WTC11 (cell line): ENCODE results near the gene CACNA1E. TPM values are rescaled to one million over a fixed set of nuclear protein-coding genes. Genes with fewer than 3 reads are reported as not detected.

Experiments used
- ATAC-seq: fragments of 200-7000 bp; cut with Tn5 transposase; 2 replicates; pipeline ENCODE4 v1.10.0; 2021; ENCODE audit warnings: mild to moderate bottlenecking, moderate library complexity
- CTCF ChIA-PET: fragments of 300-600 bp; sonication (Branson Sonifier 250); formaldehyde crosslinking; loops from one replicate; lab custom pipeline; 2021; ENCODE audit warnings: antibody characterized with exemption; lab: Charles Lee
- POLR2A ChIA-PET: fragments of 350-600 bp; sonication (Branson Sonifier 250); formaldehyde crosslinking; loops from one replicate; lab custom pipeline; 2021; ENCODE audit warnings: antibody characterized with exemption; lab: Charles Lee
- DNase-seq: peaks from one replicate; pipeline ENCODE4 v3.0.0; 2021; ENCODE audit warnings: low spot score
- H3K27ac Mint-ChIP-seq: 2 replicates; pipeline ENCODE4 v1.8.0; 2021; ENCODE audit warnings: mixed read lengths
- H3K27me3 Mint-ChIP-seq: 2 replicates; pipeline ENCODE4 v1.8.0; 2021; ENCODE audit warnings: low read depth, mild to moderate bottlenecking, moderate library complexity, mixed read lengths
- H3K36me3 Mint-ChIP-seq: 2 replicates; pipeline ENCODE4 v1.8.0; 2021; ENCODE audit warnings: mixed read lengths
- H3K4me1 Mint-ChIP-seq: 2 replicates; pipeline ENCODE4 v1.8.0; 2022; ENCODE audit warnings: mixed read lengths
- H3K4me3 Mint-ChIP-seq: 2 replicates; pipeline ENCODE4 v1.8.0; 2021; ENCODE audit warnings: mild to moderate bottlenecking, moderate library complexity, mixed read lengths
- H3K9me3 Mint-ChIP-seq: 2 replicates; pipeline ENCODE4 v1.8.0; 2021; ENCODE audit warnings: mixed read lengths
- AFF4 ChIP-seq: sonication (generic); formaldehyde crosslinking; IDR thresholded peaks from 2 replicates; pipeline ENCODE4 v1.8.1; 2023; ENCODE audit warnings: mild to moderate bottlenecking, missing genetic modification reagents, borderline replicate concordance
- ATF1 ChIP-seq: sonication (generic); formaldehyde crosslinking; IDR thresholded peaks from 2 replicates; pipeline ENCODE4 v1.8.1; 2023; ENCODE audit warnings: mild to moderate bottlenecking, moderate library complexity, missing genetic modification reagents
- CREB1 ChIP-seq: sonication (generic); formaldehyde crosslinking; IDR thresholded peaks from 2 replicates; pipeline ENCODE4 v1.8.0; 2023; ENCODE audit warnings: mild to moderate bottlenecking, missing genetic modification reagents
- ETV6 ChIP-seq: sonication (generic); formaldehyde crosslinking; IDR thresholded peaks from 2 replicates; pipeline ENCODE4 v1.8.1; 2022; ENCODE audit warnings: mild to moderate bottlenecking, missing genetic modification reagents
- HMGA2 ChIP-seq: fragments of 250-450 bp; sonication (Bioruptor Pico); IDR thresholded peaks from 2 replicates; pipeline ENCODE4 v1.4.0; 2021; ENCODE audit warnings: mild to moderate bottlenecking, moderate library complexity
- IRF2 ChIP-seq: sonication (generic); formaldehyde crosslinking; IDR thresholded peaks from 2 replicates; pipeline ENCODE4 v1.8.0; 2022; ENCODE audit warnings: low read depth, missing genetic modification reagents, borderline replicate concordance
- MXD4 ChIP-seq: fragments of 250-450 bp; sonication (Bioruptor Pico); IDR thresholded peaks from 2 replicates; pipeline ENCODE4 v1.8.0; 2021; ENCODE audit warnings: mild to moderate bottlenecking, moderate library complexity, borderline replicate concordance
- MYBL2 ChIP-seq: sonication (generic); formaldehyde crosslinking; IDR thresholded peaks from 2 replicates; pipeline ENCODE4 v1.8.1; 2023; ENCODE audit warnings: mild to moderate bottlenecking, moderate library complexity, missing genetic modification reagents
- NR3C1 ChIP-seq: sonication (generic); formaldehyde crosslinking; conservative IDR thresholded peaks from 2 replicates; pipeline ENCODE4 v1.8.1; 2023; ENCODE audit warnings: low read depth, mild to moderate bottlenecking, missing genetic modification reagents
- RELA ChIP-seq: sonication (generic); formaldehyde crosslinking; IDR thresholded peaks from 2 replicates; pipeline ENCODE4 v1.8.1; 2022; ENCODE audit warnings: missing genetic modification reagents, mild to moderate bottlenecking, borderline replicate concordance
- RORB ChIP-seq: fragments of 250-450 bp; sonication (Bioruptor Pico); IDR thresholded peaks from 2 replicates; pipeline ENCODE4 v1.9.0; 2021; ENCODE audit warnings: mild to moderate bottlenecking
- SMAD3 ChIP-seq: sonication (generic); formaldehyde crosslinking; IDR thresholded peaks from 2 replicates; pipeline ENCODE4 v1.8.0; 2022; ENCODE audit warnings: missing genetic modification reagents, mild to moderate bottlenecking, borderline replicate concordance
- SMAD4 ChIP-seq: sonication (generic); formaldehyde crosslinking; IDR thresholded peaks from 2 replicates; pipeline ENCODE4 v1.8.0; 2022; ENCODE audit warnings: mild to moderate bottlenecking, missing genetic modification reagents
- ZNF219 ChIP-seq: sonication (generic); formaldehyde crosslinking; IDR thresholded peaks from 2 replicates; pipeline ENCODE4 v1.8.0; 2023; ENCODE audit warnings: missing genetic modification reagents, mild to moderate bottlenecking, borderline replicate concordance
- ZNF425 ChIP-seq: fragments of 250-450 bp; sonication (Bioruptor Pico); conservative IDR thresholded peaks from 2 replicates; pipeline ENCODE4 v1.9.0; 2021; ENCODE audit warnings: mild to moderate bottlenecking
- total RNA-seq: library from RNA; stranded (reverse); gene quantifications from 3 replicates; pipeline ENCODE4 v1.2.3, GENCODE V29; 2021
- TF ChIP-seq, protein P1 (sequence below): fragments of 250-450 bp; sonication (Bioruptor Pico); IDR thresholded peaks from 2 replicates; pipeline ENCODE4 v1.9.0; 2021; ENCODE audit warnings: mild to moderate bottlenecking
- TF ChIP-seq, protein P2 (sequence below): fragments of 200-600 bp; IDR thresholded peaks from 2 replicates; pipeline ENCODE4 v1.8.0; 2022; ENCODE audit warnings: antibody characterized with exemption
- TF ChIP-seq, protein P3 (sequence below): sonication (generic); formaldehyde crosslinking; conservative IDR thresholded peaks from 2 replicates; pipeline ENCODE4 v1.8.1; 2022; ENCODE audit warnings: mild to moderate bottlenecking, missing genetic modification reagents
- TF ChIP-seq, protein P4 (sequence below): sonication (generic); formaldehyde crosslinking; IDR thresholded peaks from 2 replicates; pipeline ENCODE4 v1.8.1; 2023; ENCODE audit warnings: mild to moderate bottlenecking, missing genetic modification reagents

Gene CACNA1E
- total RNA-seq, 1 experiment from 2014 or later = 0.63 TPM

DNA sequence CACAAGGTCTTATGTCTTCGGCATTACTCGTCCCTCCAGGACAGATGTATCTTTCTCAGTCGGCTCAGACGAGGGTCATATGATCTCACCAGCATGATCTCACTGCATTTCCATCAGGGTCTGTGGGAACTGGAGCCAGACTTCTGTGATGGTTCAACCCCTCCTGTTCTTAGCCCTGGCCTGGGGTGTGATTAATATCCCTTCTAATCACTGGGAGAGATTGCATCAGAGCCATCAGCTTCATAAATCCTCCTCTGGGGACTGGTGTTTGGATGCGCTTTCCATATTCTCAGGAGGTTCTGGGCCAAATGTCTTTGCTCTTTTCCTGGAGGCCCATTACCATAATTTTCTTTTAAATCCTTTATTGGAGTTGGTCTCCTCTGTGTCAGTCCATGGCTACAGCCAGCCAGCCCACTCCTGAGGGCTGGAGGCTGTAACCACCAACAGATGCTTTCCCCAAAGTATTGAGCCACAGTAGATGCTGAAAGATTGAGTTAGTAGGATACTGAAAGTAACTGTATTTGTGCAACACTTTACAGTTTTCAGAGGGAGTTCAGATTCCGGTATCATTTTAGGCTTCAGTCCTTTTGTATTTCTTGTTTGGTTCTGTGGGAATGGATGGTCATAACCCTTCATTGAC lies 20.0 kb downstream of the CACNA1E start (continued):
- no peak for TF ChIP-seq AFF4 (CRISPR knock-in tag)
- no peak for TF ChIP-seq ETV6 (CRISPR knock-in tag)
- no peak for TF ChIP-seq HMGA2
- no peak for TF ChIP-seq SMAD4 (CRISPR knock-in tag)
- TF ChIP-seq IRF2 (CRISPR knock-in tag) = no peak
- TF ChIP-seq ATF1 (CRISPR knock-in tag) = no peak
- no peak for TF ChIP-seq MXD4 (CRISPR knock-in tag)
- TF ChIP-seq NR3C1 (CRISPR knock-in tag) = no peak
- TF ChIP-seq CREB1 = no peak
- TF ChIP-seq, protein P1, sequence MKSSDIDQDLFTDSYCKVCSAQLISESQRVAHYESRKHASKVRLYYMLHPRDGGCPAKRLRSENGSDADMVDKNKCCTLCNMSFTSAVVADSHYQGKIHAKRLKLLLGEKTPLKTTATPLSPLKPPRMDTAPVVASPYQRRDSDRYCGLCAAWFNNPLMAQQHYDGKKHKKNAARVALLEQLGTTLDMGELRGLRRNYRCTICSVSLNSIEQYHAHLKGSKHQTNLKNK (CRISPR knock-in tag) = no peak

DNA sequence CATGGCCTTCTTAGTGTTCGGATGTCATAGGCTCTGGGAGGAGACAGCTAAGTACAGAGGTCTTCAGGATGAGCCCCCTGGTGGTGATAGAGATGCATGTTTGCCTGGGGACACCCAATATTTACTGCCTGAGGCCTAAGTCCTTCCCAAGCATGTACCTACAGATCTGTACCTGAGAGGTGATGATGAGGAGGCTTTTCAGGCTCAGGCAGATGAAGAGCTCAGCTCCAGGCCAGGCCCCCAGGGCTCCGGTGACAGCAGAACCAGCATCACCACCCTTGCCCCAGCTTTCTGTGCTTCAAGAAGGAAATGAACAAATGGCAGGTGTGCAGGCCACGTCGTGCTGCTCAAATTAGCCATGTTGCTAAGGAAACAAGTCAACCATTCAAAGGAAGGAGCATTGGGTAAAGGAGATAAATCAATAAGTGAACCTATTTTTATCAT lies 21.1 kb downstream of the CACNA1E start:
- TF ChIP-seq, protein P2, sequence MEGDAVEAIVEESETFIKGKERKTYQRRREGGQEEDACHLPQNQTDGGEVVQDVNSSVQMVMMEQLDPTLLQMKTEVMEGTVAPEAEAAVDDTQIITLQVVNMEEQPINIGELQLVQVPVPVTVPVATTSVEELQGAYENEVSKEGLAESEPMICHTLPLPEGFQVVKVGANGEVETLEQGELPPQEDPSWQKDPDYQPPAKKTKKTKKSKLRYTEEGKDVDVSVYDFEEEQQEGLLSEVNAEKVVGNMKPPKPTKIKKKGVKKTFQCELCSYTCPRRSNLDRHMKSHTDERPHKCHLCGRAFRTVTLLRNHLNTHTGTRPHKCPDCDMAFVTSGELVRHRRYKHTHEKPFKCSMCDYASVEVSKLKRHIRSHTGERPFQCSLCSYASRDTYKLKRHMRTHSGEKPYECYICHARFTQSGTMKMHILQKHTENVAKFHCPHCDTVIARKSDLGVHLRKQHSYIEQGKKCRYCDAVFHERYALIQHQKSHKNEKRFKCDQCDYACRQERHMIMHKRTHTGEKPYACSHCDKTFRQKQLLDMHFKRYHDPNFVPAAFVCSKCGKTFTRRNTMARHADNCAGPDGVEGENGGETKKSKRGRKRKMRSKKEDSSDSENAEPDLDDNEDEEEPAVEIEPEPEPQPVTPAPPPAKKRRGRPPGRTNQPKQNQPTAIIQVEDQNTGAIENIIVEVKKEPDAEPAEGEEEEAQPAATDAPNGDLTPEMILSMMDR = peak; percentile 64
- TF ChIP-seq MYBL2 (CRISPR knock-in tag) = no peak
- TF ChIP-seq, all 79 proteins: peak for 1
- Mint-ChIP-seq H3K4me1 (peaks cover 7% of the 10 kb centered on the region; the same call in 1 of the 2 replicates), H3K9me3 (no peaks in the 10 kb centered on the region), H3K27me3 (no peaks in the 10 kb centered on the region; the same call in none of the 2 replicates), H3K27ac (no peak overlapping the region), H3K36me3 (no peaks in the 10 kb centered on the region), H3K4me3 (no peak overlapping the region)
- ChIA-PET CTCF (interaction anchor here (0.5 to 2.0 kb wide), 17 partner anchors 11 to 432 kb away, joined by 3 to 15 read pairs (median 4); partner anchors contain the start of gene CACNA1E), POLR2A (no interaction called here)
- peak; percentile 98 for ATAC-seq
- peak; percentile 52 for DNase-seq

GRCh38 chr1:181506563-181507353 lies 23.4 kb downstream of the CACNA1E start:
- ChIA-PET POLR2A (no interaction called here), CTCF (interaction anchor here (0.9 kb wide), 1 partner anchor 23 kb away, joined by 4 read pairs; the partner anchor contains the start of gene CACNA1E)
- Mint-ChIP-seq H3K4me1 (peaks cover 7% of the 10 kb centered on the region; the same call in 1 of the 2 replicates), H3K36me3 (no peaks in the 10 kb centered on the region), H3K4me3 (no peak overlapping the region), H3K27me3 (no peaks in the 10 kb centered on the region; the same call in none of the 2 replicates), H3K9me3 (no peaks in the 10 kb centered on the region), H3K27ac (no peak overlapping the region)
- TF ChIP-seq, protein P3, sequence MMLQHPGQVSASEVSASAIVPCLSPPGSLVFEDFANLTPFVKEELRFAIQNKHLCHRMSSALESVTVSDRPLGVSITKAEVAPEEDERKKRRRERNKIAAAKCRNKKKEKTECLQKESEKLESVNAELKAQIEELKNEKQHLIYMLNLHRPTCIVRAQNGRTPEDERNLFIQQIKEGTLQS (CRISPR knock-in tag) = no peak
- TF ChIP-seq, protein P4, sequence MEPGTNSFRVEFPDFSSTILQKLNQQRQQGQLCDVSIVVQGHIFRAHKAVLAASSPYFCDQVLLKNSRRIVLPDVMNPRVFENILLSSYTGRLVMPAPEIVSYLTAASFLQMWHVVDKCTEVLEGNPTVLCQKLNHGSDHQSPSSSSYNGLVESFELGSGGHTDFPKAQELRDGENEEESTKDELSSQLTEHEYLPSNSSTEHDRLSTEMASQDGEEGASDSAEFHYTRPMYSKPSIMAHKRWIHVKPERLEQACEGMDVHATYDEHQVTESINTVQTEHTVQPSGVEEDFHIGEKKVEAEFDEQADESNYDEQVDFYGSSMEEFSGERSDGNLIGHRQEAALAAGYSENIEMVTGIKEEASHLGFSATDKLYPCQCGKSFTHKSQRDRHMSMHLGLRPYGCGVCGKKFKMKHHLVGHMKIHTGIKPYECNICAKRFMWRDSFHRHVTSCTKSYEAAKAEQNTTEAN (CRISPR knock-in tag) = no peak
- TF ChIP-seq ZNF425 (CRISPR knock-in tag) (no peak), SMAD3 (no peak), NR3C1 (CRISPR knock-in tag) (no peak), ZNF219 (CRISPR knock-in tag) (no peak), RORB (no peak), RELA (no peak)
- no peak for ATAC-seq
- no peak for DNase-seq
